HG03520 (cell line): Measurements from ENCODE around the gene SPHK2.
A peak's percentile ranks its signal among the peaks of the same experiment; 100 is the strongest.
"Not testable (repeated sequence)": the region's sequence is repeated elsewhere in the genome, so short reads cannot be mapped to it uniquely, and the experiment has no call there.

Experiments used
- ATAC-seq: cut with Tn5 transposase; IDR thresholded peaks from one replicate; pipeline ENCODE4 v1.9.1; 2021; ENCODE audit warnings: mild to moderate bottlenecking, moderate library complexity; ENCODE audit not compliant: unreplicated experiment

SPHK2 gene, protein sequence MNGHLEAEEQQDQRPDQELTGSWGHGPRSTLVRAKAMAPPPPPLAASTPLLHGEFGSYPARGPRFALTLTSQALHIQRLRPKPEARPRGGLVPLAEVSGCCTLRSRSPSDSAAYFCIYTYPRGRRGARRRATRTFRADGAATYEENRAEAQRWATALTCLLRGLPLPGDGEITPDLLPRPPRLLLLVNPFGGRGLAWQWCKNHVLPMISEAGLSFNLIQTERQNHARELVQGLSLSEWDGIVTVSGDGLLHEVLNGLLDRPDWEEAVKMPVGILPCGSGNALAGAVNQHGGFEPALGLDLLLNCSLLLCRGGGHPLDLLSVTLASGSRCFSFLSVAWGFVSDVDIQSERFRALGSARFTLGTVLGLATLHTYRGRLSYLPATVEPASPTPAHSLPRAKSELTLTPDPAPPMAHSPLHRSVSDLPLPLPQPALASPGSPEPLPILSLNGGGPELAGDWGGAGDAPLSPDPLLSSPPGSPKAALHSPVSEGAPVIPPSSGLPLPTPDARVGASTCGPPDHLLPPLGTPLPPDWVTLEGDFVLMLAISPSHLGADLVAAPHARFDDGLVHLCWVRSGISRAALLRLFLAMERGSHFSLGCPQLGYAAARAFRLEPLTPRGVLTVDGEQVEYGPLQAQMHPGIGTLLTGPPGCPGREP

DNA sequence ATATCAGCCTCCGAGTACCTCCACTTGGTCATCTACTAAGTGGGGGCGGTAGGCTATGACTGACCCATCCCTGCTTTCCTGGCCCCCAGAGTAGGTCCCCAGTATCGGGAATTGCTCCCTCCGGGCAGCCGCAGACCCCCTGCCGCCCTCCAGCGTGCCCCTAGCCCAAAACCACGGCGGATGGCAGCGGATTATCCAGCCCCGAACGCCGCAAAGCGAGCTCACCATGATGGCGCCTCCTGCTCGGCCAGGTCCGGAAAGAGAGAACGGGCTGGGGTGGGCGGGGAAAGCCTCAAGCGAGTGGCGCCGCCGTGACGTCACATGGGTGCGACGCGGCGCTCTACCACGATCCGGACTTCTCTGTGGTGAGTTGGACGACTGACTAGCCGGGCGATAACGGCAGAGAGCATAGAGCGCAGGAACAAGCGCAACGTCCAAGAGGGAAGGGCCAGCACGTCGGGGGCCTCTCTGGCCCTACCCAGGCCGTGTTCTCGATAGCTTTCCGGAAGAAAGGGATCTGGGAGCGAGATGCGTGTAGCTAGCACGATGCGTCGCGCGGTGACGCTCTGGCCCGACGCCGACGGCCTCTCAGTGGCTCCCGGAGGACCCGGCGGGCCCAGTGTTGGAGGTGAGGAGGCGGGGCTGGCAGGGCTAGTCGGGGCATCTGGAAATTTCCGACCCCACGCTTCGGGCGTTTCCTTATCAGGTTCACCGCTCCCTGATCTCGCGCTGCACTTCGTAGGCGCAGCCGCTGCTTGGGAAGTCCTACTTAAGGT is at the start of gene SPHK2, which contains the start of gene RPL18:
Gene SPHK2, plus strand, starts transcription at position 591 of the 776 bp plus-strand sequence. CDS start 1,009 bp downstream, outside the sequence.
Gene RPL18, minus strand, starts transcription at position 263 of the 776 bp plus-strand sequence. Its CDS starts 35 bp downstream, at position 228.
- peak; percentile 75 for ATAC-seq

DNA sequence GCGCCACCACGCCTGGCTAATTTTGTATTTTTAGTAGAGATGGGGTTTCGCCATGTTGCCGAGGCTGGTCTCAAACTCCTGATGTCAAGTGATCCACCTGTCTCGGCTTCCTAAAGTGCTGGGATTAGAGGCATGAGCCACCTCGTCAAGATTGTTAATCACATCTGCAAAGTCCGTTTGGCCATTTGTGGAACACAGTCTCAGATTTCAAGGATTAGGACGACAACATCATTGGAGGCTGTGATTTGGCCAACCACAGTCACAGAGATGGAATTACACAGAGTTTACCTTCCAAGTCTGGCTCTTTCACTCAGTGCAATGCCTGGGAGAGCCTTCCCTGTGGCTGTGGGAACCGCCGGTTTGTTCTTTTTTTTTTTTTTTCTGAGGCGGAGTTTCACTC is 49.5 kb upstream of the SPHK2 start:
- ATAC-seq, result no peak

DNA sequence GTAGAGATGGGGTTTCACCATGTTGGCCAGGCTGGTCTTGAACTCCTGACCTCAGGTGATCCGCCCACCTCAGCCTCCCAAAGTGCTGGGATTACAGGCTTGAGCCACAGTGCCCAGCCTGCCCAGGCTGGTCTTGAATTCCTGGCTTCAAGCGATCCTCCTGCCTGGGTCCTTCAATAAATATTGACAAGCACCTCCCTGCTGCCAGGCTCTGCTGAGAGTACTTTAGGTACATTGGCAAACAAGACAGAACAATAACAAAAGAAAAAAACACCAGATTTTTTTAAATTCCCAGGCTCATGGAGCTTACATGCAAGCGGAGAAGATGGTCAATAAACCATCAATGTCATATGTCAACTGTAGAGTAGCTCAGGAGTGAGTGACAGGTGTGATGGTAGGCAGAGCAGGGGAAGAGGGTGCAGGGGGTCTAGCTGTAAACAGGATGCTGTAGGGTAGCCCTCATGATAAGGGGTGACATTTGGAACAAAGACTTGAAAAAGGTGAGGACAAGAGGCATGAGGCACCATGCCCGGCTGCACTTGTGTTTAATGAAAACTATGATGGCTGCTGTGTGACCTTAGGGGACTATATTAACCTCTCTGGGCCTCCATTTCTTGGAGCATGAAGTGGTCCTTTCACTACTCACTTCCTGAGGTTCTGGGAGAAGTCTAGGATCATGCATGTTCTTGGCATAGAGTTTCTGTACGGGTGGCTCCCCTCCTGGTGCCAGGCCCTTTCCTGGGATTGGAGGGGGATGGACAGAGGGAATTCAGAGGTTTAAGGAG is 47.7 kb upstream of the SPHK2 start:
- ATAC-seq, result no peak

DNA sequence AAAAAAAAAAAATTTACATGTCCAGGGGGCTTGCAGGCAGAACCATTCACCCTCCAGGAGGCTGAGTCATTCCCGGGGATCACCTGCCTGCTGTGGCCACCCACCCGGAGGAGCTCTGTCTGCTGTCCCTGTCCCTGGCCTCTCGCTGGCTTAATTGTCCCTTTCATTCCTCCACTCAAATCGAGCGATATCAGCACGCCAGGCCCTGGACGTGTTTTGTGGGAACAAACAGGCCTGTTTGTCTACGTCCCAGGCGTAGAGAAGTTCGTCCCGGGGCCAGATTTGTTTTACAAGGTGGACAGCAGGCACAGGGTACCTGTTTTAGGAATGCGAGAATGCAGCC is 46.2 kb upstream of the SPHK2 start:
- ATAC-seq, result no peak

DNA sequence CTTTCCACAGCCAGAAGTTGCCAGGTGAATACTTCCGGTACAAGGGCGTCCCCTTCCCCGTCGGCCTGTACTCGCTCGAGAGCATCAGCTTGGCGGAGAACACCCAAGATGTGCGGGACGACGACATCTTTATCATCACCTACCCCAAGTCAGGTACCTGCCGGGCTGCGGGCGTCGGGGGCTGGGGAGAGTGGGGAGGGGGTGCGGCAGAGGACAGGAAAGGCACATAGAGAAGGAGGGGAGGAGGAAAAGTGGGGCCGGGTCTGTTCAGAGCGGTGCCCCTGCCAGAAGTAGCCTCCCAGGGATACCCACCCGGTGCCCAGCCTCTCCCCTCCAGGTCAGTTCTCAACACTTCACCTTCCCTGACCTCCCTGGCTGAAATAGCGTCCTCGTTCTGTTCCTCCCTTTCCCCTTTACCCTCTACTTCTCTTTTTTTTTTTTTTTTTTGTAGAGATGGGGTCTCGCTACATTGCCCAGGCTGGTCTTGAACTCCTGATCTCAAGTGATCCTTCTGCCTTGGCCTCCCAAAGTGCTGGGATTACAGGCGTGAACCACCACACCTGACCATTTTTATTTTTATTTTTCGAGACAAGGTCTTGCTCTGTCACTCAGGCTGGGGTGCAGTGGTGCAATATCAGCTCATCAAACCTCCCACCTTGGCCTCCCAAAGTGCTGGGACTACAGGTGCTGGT is 43.2 kb upstream of the SPHK2 start:
- ATAC-seq, result no peak

DNA sequence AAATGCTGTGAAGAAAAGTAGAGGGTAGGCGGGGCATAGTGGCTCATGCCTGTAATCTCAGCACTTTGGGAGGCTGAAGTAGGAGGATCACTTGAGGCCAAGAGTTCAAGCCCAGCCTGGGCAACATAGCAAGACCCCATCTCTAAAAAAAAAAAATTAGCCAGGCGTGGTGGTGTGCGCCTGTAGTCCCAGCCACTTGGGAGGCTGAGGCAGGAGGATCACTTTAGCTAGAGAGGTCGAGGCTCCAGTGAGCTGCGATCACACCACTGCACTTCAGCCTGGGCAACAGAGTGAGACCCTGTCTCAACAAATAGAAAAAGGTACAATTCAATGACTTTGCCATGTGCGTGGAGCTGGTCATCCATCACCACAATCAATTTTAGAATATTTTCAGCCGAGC is 41.4 kb upstream of the SPHK2 start:
- not testable (repeated sequence) for ATAC-seq

DNA sequence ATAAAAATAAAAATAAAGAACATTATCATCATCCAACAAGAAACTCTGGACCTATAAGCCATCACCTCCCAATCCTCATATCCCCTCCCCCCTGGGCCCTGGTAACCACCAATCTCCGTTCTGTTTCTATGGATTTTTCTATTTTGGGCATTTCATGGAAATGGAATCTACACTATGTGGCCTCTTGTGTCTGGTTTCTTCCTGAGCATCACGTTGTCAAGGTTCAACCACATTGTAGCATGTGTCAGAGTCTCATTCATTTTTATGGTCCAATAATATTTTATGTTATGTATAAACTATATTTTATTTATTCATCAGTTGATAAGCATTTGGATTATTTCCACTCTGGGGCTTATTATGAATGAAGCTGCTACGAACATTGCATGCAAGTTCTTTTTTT is 40.4 kb upstream of the SPHK2 start:
- no peak for ATAC-seq

DNA sequence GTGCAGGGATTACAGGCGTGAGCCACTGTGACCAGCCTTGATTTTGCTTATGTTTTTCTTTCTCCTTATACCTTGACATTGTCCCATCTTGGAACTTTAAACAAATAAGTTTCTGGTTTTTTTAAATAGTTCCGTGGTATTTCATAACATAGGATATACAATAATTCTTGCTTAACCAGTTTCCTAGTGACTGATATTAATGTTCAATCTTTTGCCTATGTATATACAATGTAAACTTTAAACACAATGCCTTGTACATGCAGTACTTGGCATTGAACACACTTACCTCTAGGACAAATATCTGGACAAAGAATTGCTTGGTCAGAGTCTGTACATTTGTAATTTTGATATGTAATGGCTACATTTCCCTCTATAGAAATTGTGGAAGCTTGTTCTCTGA is 37.1 kb upstream of the SPHK2 start:
- no peak for ATAC-seq

DNA sequence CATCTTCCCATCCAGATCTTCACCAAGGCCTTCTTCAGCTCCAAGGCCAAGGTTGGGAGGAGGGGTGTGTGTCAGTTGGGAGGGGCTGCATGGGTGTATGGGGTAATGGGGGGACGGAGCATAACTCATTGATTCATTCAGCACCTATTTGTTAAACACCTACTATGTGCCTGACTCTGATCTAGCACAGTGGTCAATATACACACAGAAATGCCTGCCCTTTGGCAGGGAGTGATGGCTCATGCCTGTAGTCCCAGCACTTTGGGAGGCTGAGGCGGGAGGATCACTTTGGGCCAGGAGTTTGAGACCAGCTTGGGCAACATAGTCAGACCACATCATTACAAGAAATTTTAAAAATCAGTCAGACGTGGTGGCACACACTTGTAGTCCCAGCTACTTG is 31.9 kb upstream of the SPHK2 start:
- ATAC-seq, result no peak

DNA sequence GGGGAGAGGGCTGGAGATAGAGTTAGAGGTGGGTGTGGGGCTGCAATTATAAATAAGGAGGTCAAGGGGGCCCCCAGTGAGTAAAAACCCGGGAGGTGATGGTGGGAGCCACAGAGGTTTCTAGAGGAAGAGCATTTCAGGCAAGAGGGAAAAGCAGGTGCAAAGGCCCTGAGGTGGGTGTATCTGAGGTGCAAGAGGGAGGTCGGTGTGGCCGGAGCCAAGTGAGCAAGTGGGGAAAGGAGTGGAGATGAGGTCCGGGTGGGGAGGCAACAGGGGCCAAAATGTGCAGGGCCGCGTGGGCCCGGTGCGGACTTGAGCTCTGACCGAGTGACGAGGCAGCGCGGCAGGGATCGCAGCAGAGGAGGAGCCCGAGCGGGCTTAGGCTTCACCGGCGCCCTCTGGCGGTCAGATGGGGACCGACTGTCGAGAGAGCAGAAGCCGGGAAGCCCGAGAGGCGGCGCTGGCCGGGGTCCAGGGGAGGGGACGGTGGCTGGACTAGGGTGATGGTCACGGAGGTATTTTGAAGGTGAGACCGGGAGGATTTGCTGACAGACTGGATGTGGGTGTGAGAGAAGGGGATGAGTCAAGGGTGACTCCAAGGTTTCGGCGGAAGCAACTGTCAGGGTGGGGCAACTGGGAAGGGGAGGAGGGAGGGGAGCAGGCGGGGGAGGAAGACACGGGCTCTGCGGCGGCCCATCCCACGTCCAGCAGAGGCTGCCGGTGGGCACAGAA is 30.5 kb upstream of the SPHK2 start:
- no peak for ATAC-seq

DNA sequence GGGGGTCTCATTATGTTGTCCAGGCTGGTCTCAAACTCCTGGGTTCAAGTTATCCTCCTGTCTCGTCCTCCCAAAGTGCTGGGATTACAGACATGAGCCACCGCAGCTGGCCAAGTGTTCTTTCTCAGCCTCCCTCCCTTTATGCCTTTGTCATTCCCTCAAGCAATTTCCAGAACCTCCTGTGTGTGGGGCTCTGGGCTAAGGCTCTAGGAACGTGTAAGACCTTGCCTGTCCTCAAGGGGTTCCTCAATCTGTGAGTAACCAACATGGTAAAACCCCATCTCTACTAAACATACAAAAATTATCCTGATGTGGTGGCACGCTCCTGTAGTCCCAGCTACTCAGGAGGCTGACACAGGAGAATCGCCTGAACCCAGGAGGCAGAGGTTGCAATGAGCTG is 28.3 kb upstream of the SPHK2 start:
- no peak for ATAC-seq

DNA sequence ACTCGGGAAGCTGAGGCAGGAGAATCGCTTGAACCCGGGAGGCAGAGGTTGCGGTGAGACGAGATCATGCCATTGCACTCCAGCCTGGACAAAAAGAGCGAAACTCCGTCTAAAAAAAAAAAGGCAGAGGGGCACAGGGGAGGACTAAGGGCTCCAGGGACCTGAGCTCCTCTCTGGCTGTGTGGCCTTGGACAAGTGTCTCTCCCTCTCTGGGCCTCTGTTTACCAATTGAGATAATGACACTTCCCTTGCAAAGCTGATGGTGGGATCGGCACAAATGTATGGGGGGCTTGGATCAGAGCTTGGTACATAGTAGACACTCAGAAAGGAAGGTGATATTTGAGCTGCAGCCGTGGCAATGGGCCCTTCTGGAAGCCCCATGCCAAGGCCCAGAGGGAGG is 24.1 kb upstream of the SPHK2 start:
- no peak for ATAC-seq

DNA sequence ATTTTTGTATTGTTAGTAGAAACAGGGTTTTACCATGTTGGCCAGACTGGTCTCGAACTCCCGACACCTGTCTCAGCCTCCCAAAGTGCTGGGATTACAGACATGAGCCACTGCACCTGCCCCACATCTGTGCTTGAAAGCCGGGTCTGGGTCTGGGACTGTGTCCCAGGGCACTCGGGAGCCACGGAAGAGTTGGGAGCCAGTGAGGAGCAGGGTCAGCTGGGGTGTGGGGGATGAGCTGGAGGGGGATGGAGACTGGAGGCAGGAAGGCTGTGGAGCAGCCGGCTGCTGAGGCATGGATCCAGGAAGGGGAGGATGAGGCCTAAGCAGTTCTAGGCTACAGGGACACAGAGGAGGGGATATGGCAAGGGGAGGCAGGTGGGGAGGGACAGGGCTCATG is 23.5 kb upstream of the SPHK2 start:
- ATAC-seq, result no peak

DNA sequence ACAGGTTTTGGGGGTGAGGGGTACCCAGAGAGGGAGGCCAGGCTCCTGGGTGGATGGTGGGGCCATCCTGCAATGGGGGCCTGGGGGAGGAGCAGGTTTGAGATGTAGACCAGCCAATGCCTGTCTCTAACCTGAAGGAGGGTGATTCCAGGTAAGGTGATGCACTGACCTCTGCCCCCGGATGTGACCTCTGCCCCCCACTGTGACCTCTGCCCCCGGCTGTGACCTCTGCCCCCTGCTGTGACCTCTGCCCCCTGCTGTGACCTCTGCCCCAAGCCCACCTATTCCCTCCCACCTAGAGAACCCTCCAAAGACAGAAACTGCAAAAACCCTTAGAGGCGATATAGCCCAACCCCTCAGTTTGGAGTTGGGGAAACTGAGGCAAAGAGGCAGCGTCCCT is 23.1 kb upstream of the SPHK2 start:
- no peak for ATAC-seq

DNA sequence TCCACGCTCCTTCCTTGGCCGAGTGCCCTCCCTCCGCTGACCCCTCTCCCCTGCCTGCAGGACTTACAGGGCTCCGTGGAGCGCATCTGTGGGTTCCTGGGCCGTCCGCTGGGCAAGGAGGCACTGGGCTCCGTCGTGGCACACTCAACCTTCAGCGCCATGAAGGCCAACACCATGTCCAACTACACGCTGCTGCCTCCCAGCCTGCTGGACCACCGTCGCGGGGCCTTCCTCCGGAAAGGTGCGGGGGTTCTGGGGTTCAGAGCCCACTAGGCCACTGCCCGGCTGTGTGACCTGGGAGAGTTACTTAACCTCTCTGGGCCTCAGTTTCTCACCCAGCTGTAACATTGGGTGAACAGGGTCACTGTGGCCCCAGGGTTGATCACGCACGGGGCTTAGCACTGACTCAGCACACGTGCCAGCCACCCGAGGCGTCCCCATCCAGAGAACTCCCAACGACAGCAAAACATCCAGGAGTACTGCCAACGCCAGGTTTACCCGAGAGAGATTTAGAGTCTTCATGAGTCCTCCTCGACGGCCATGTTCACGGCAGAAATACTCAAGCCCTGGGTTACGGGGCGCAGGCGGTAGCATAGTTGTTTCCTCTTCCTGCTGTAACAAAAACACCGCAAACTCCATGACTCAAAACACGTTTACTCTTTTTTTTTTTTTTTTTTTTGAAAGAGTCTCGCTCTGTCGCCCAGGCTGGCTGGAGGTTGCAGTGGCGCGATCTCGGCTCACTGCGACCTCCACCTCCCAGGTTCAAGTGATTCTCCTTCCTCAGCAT is 22.4 kb upstream of the SPHK2 start:
- ATAC-seq, result no peak

DNA sequence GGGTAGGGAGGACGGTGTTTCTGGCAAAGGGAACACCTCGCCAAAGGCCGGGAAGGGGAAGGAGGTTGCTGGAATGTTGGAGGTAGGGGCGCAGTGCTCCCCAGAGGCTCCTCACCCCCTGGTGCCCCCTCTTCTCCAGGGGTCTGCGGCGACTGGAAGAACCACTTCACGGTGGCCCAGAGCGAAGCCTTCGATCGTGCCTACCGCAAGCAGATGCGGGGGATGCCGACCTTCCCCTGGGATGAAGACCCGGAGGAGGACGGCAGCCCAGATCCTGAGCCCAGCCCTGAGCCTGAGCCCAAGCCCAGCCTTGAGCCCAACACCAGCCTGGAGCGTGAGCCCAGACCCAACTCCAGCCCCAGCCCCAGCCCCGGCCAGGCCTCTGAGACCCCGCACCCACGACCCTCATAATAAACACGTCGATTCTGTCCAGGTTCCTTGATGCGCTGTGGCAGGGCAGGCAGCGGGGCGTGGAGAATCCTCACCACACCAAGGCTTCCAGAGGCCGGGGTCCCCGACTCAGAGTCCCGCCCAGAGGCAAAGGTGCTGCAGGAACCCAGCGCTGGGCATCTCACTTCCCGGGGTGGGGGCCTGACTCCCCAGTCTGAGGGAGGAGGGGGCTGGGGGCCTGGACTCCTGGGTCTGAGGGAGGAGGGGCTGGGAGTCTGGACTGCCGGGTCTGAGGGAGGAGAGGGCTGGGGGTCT is 20.2 kb upstream of the SPHK2 start:
- no peak for ATAC-seq

DNA sequence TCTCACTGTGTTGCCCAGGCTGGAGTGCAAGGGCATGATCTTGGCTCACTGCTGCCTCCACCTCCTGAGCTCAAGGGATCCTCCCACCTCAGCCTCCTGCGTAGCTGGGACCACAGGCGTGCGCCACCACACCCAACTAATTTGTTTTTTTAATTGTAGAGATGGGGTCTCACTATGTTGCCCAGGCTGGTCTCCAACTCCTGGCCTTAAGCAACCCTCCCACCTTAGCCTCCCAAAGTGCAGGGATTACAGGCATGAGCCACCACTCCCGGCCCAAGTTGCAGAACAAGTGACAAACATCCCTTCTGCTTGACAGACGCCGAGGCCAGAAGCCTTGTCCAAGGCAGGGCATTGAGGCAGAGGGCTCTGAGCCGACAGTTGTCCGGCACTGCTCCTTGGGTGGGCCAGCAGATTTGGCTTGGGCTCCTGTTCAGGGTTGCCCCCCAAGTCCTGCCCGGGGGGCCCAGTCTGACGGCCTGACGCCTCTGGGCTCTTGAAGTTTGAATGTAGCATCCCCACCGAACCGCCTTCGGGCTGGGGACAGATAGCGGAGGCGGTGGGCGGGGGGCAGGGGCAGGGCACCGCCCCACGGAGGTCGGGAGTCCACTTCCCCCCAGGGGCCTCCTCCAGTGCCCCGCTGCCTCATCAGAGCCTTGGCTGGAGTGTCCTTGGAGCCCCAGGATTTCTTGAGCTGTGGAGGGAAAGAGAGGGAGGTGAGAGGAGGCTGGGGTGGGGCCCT is 18.5 kb upstream of the SPHK2 start:
- ATAC-seq, result no peak

DNA sequence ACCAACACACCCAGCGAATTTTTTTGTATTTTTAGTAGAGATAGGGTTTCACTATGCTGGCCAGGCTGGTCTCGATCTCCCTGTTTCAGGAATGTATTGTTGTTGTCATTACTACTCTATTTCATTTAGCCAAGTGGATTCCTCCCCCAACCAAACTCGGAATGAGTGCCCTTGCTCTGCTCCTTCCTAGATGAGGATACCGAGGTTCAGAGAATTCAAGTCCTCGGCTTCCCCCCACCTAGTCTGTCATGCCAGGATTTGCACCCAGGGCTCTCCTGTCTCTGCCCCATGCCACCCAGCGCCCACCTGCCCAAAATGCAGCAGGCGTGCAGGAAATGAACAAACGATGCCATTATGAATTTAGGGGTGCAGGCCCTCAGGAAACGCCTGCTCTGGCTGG is 16.3 kb upstream of the SPHK2 start:
- no peak for ATAC-seq
